Osteoblast (primary cell): ENCODE data around the gene SNX10. TPM values are rescaled to one million over a fixed set of nuclear protein-coding genes. Genes with fewer than 3 reads are reported as not detected.

ENCODE experiments used
- DNase-seq: peaks from one replicate; pipeline ENCODE4 v3.0.0; 2011; ENCODE audit warnings: low spot score, mixed read lengths; ENCODE audit not compliant: insufficient read length; ENCODE audit errors: missing footprints
- H2AFZ ChIP-seq: 2 replicates; pipeline ENCODE4 v1.6.0; 2011; ENCODE audit warnings: mild to moderate bottlenecking, low read length
- H3K27ac ChIP-seq: 2 replicates; pipeline ENCODE4 v1.5.1; 2011; ENCODE audit warnings: mild to moderate bottlenecking, low read depth, low read length, moderate library complexity
- H3K27me3 ChIP-seq: 2 replicates; pipeline ENCODE4 v1.6.0; 2012; ENCODE audit warnings: mild to moderate bottlenecking, control low read depth, inconsistent platforms, low read length, moderate library complexity; ENCODE audit not compliant: insufficient read depth
- H3K36me3 ChIP-seq: 2 replicates; pipeline ENCODE4 v1.5.1; 2011; ENCODE audit warnings: mild to moderate bottlenecking, low read length, control low read depth, moderate library complexity; ENCODE audit not compliant: insufficient read depth
- H3K4me1 ChIP-seq: 2 replicates; pipeline ENCODE4 v1.5.1; 2011; ENCODE audit warnings: mild to moderate bottlenecking, low read length, control low read depth, moderate library complexity; ENCODE audit not compliant: insufficient read depth
- H3K4me2 ChIP-seq: 2 replicates; pipeline ENCODE4 v1.6.0; 2011; ENCODE audit warnings: mild to moderate bottlenecking, low read length; ENCODE audit not compliant: insufficient read depth
- H3K4me3 ChIP-seq: fragments of 200-600 bp; sonication (generic); 3 replicates; pipeline ENCODE4 v1.5.1; 2012; ENCODE audit warnings: mild to moderate bottlenecking, low read length, inconsistent platforms; ENCODE audit not compliant: insufficient read depth
- H3K79me2 ChIP-seq: 2 replicates; pipeline ENCODE4 v1.6.0; 2012; ENCODE audit warnings: mild to moderate bottlenecking, low read length, control low read depth, inconsistent platforms; ENCODE audit not compliant: insufficient read depth
- H3K9me3 ChIP-seq: 2 replicates; pipeline ENCODE4 v1.5.1; 2011; ENCODE audit warnings: low read depth, low read length, control low read depth
- H4K20me1 ChIP-seq: 2 replicates; pipeline ENCODE4 v1.6.0; 2012; ENCODE audit warnings: mild to moderate bottlenecking, low read length, control low read depth; ENCODE audit not compliant: insufficient read depth
- total RNA-seq: library from RNA; depleted of rRNA; stranded (reverse); fragments of >200 nt; gene quantifications from 2 replicates; pipeline ENCODE4 v1.2.3, GENCODE V29; 2012
- TF ChIP-seq, protein P1 (sequence below): IDR thresholded peaks from 2 replicates; pipeline ENCODE4 v1.5.1; 2011; ENCODE audit warnings: mild to moderate bottlenecking, low read depth, low read length, moderate library complexity; ENCODE audit errors: extremely low read depth

SNX10 gene
- total RNA-seq, 1 donor: 0.72 TPM

DNA sequence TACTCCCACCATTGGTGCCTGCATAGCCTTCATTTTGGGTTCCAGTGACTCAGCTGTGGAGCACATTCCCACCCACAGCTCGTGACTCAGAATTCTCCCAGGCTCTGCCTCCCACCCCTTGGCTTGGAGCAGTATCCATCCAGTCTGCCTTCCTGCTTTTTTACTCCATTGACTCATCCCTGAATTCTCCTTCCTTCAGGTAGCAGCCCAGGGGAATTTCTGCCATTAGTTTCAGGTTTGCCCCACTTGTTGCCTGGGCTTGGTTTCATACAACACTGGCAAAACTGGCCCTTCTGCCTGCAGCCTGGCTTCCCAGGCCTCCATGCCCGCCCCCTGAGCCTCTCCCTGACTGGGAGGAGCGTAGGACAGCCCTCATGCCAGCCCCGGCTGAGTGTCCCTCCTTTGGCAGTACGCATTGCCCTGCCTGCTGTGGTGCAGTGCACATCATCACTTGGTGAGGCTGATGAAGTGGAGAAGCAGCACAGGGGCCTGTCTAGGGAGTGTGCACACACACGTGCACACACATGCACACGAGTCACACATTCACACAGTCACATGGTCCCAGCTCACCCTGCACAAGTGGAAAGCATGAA lies 55.0 kb downstream of the SNX10 start:
- TF ChIP-seq, protein P1, sequence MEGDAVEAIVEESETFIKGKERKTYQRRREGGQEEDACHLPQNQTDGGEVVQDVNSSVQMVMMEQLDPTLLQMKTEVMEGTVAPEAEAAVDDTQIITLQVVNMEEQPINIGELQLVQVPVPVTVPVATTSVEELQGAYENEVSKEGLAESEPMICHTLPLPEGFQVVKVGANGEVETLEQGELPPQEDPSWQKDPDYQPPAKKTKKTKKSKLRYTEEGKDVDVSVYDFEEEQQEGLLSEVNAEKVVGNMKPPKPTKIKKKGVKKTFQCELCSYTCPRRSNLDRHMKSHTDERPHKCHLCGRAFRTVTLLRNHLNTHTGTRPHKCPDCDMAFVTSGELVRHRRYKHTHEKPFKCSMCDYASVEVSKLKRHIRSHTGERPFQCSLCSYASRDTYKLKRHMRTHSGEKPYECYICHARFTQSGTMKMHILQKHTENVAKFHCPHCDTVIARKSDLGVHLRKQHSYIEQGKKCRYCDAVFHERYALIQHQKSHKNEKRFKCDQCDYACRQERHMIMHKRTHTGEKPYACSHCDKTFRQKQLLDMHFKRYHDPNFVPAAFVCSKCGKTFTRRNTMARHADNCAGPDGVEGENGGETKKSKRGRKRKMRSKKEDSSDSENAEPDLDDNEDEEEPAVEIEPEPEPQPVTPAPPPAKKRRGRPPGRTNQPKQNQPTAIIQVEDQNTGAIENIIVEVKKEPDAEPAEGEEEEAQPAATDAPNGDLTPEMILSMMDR: no peak
- DNase-seq: peak; percentile 87
- no peak overlapping the region for H3K4me2 ChIP-seq
- no peaks in the 10 kb centered on the region for H3K9me3 ChIP-seq
- no peaks in the 10 kb centered on the region for H3K36me3 ChIP-seq
- H3K79me2 ChIP-seq: no peaks in the 10 kb centered on the region
- no peak overlapping the region for H2AFZ ChIP-seq
- no peak overlapping the region for H3K27ac ChIP-seq
- H3K4me1 ChIP-seq: peaks cover 6% of the 10 kb centered on the region
- H4K20me1 ChIP-seq: no peaks in the 10 kb centered on the region
- H3K4me3 ChIP-seq: no peak overlapping the region
- no peaks in the 10 kb centered on the region for H3K27me3 ChIP-seq

DNA sequence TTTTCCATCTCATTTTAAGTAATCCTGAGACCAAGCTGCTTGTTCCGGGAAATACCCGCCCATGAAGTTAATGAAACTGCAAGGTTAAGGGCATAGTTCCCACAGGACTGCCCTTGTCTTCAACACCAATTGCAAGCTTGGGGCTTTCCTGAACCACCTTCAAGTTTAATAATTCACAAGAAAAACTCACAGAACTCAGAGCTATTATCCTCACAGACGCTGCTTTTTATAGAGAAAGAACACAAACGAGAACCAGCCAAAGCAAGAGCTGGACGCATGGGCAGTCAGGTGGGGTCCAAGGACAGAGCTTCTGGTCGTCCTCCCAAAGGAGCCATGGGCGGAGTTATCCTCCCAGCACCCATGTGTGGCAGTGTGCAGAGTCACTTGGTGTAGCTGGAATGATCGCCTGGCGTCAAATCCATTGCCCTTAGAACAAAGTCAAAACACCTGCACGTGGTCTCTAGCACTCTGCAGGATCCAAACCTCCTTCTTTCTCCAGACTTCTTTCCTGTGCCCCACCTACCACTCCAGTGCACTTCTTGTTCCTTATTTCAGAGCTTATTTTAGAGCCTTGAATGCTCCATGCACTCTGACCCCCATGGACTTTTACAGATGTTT lies 56.7 kb downstream of the SNX10 start:
- Histone ChIP-seq H3K36me3 (no peaks in the 10 kb centered on the region), H3K27ac (no peak overlapping the region), H3K4me2 (no peak overlapping the region), H3K79me2 (no peaks in the 10 kb centered on the region), H3K4me1 (peaks cover 6% of the 10 kb centered on the region), H3K4me3 (no peak overlapping the region), H4K20me1 (no peaks in the 10 kb centered on the region), H3K27me3 (no peaks in the 10 kb centered on the region), H2AFZ (no peak overlapping the region), H3K9me3 (no peaks in the 10 kb centered on the region)
- TF ChIP-seq, protein P1: no peak
- no peak for DNase-seq

GRCh38 chr7:26349005-26349915 lies 57.6 kb downstream of the SNX10 start:
- TF ChIP-seq, protein P1: no peak
- Histone ChIP-seq H3K27me3 (no peaks in the 10 kb centered on the region), H2AFZ (no peak overlapping the region), H3K27ac (no peak overlapping the region), H3K79me2 (no peaks in the 10 kb centered on the region), H4K20me1 (no peaks in the 10 kb centered on the region), H3K4me1 (peaks cover 6% of the 10 kb centered on the region), H3K4me2 (no peak overlapping the region), H3K9me3 (no peaks in the 10 kb centered on the region), H3K36me3 (no peaks in the 10 kb centered on the region), H3K4me3 (no peak overlapping the region)
- DNase-seq: no peak

GRCh38 chr7:26351171-26351570 lies 59.5 kb downstream of the SNX10 start:
- TF ChIP-seq, protein P1: no peak
- no peak for DNase-seq
- H4K20me1 ChIP-seq: no peaks in the 10 kb centered on the region
- no peak overlapping the region for H3K27ac ChIP-seq
- no peaks in the 10 kb centered on the region for H3K27me3 ChIP-seq
- H3K36me3 ChIP-seq: no peaks in the 10 kb centered on the region
- peaks cover 6% of the 10 kb centered on the region for H3K4me1 ChIP-seq
- H3K4me2 ChIP-seq: no peak overlapping the region
- H3K9me3 ChIP-seq: no peaks in the 10 kb centered on the region
- no peaks in the 10 kb centered on the region for H3K79me2 ChIP-seq
- H2AFZ ChIP-seq: no peak overlapping the region
- H3K4me3 ChIP-seq: no peak overlapping the region
